K562 (cell line): ENCODE data around the gene GADD45GIP1. TPM values are rescaled to one million over a fixed set of nuclear protein-coding genes. Genes with fewer than 3 reads are reported as not detected.

Experiments used
- ATAC-seq: fragments of 200-7000 bp; cut with Tn5 transposase; 3 replicates; pipeline ENCODE4 v1.9.1; 2020; ENCODE audit warnings: moderate library complexity
- BruUV-seq: library from RNA; stranded (reverse); fragments of 400-500 nt; replicated peaks from 2 replicates; lab custom pipeline; 2021; lab: Mats Ljungman, UMichigan
- CTCF ChIA-PET: fragments of 300-600 bp; formaldehyde crosslinking; extraction: SDS; loops from one replicate; lab custom pipeline; 2021; ENCODE audit warnings: low intra/inter-chr PET ratio; lab: Yijun Ruan, JAX
- POLR2A ChIA-PET: fragments of 300-600, 350-650 bp; sonication (Branson Sonifier 250); formaldehyde crosslinking; extraction: SDS; loops from one replicate; lab custom pipeline; 2021; ENCODE audit warnings: antibody characterized with exemption, inconsistent platforms; lab: Yijun Ruan, JAX
- DNase-seq, 4 experiments: peaks; one replicate each; pipeline versions ENCODE4 v3.0.0 to v3.0.0-alpha.2; 2011 to 2018; ENCODE audit warnings: low spot score in 3 of 4, mixed read lengths in 3 of 4; ENCODE audit errors: extremely low read depth in 1 of 4
- FAIRE-seq: peaks from 2 replicates; lab custom pipeline; 2011; peaks lifted over from hg19 to GRCh38; lab: Jason Lieb, UNC
- H2AFZ ChIP-seq: 2 replicates; pipeline ENCODE4 v1.6.0; 2011; ENCODE audit warnings: low read depth, low read length, control low read depth, inconsistent platforms
- H3K27ac ChIP-seq: fragments of 200-600 bp; 3 replicates; pipeline ENCODE4 v1.8.0; 2011; ENCODE audit warnings: low read depth, mild to moderate bottlenecking, control low read depth, inconsistent platforms, low read length, moderate library complexity, mixed read lengths; ENCODE audit errors: extremely low read depth
- H3K27me3 ChIP-seq, 2 experiments: fragments of 300-600 bp in 1 of 2; 2 replicates in 1 of 2; 3 replicates in 1 of 2; pipeline versions ENCODE4 v1.6.0 to v1.8.0; 2011; ENCODE audit warnings: inconsistent platforms in 2 of 2, low read length in 2 of 2, mild to moderate bottlenecking in 1 of 2, mixed read lengths in 1 of 2, moderate library complexity in 1 of 2; ENCODE audit not compliant: control insufficient read depth in 2 of 2, insufficient read depth in 2 of 2
- H3K36me3 ChIP-seq: fragments of 300-600 bp; 3 replicates; pipeline ENCODE4 v1.8.0; 2011; ENCODE audit warnings: mild to moderate bottlenecking, low read length, inconsistent platforms; ENCODE audit not compliant: control insufficient read depth, insufficient read depth
- H3K4me1 ChIP-seq, 2 experiments: fragments of 200-600 bp in 1 of 2; replicated peaks in 1 of 2; 2 replicates in 1 of 2; 3 replicates in 1 of 2; pipeline versions ENCODE4 v1.5.1 to v1.8.0; 2011; ENCODE audit warnings: inconsistent platforms in 2 of 2, low read length in 2 of 2, mild to moderate bottlenecking in 1 of 2, mixed read lengths in 1 of 2, moderate library complexity in 1 of 2; ENCODE audit not compliant: control insufficient read depth in 2 of 2, insufficient read depth in 2 of 2
- H3K4me2 ChIP-seq: 2 replicates; pipeline ENCODE4 v1.6.1; 2011; ENCODE audit warnings: low read length, control low read depth, inconsistent platforms, mixed read lengths; ENCODE audit not compliant: insufficient read depth
- H3K4me3 ChIP-seq: fragments of 200-600 bp; sonication (generic), shearing (Covaris generic); 2 replicates; pipeline ENCODE4 v1.5.1; 2016; ENCODE audit warnings: control low read depth, inconsistent platforms
- H3K79me2 ChIP-seq: fragments of 200-600 bp; 3 replicates; pipeline ENCODE4 v1.8.0; 2011; ENCODE audit warnings: low read length, inconsistent platforms; ENCODE audit not compliant: control insufficient read depth, insufficient read depth
- H3K9ac ChIP-seq, 2 experiments: 2 replicates each; pipeline versions ENCODE4 v1.6.0 to v1.6.1; 2011; ENCODE audit warnings: low read depth in 2 of 2, low read length in 2 of 2, control low read depth in 1 of 2, inconsistent platforms in 1 of 2, mild to moderate bottlenecking in 1 of 2, mixed read lengths in 1 of 2; ENCODE audit not compliant: insufficient read depth in 1 of 2
- H3K9me1 ChIP-seq: one replicate; pipeline ENCODE4 v1.6.0; 2011; ENCODE audit warnings: inconsistent platforms, mild to moderate bottlenecking, low read length, moderate library complexity; ENCODE audit not compliant: control insufficient read depth, insufficient read depth
- H3K9me3 ChIP-seq: replicated peaks from 2 replicates; pipeline ENCODE4 v1.5.1; 2011; ENCODE audit warnings: low read depth, low read length, inconsistent platforms; ENCODE audit not compliant: control insufficient read depth, insufficient read depth
- H4K20me1 ChIP-seq: replicated peaks from 2 replicates; pipeline ENCODE4 v1.6.1; 2011; ENCODE audit warnings: low read length, inconsistent platforms, mixed read lengths; ENCODE audit not compliant: control insufficient read depth, insufficient read depth
- ARHGAP35 ChIP-seq: fragments of 450-650 bp; IDR thresholded peaks from 2 replicates; pipeline ENCODE4 v1.6.1; 2018; ENCODE audit not compliant: partially characterized antibody
- FOXK1 ChIP-seq: sonication (generic); formaldehyde crosslinking; IDR thresholded peaks from 2 replicates; pipeline ENCODE4 v1.8.0; 2022; ENCODE audit warnings: missing genetic modification reagents, mild to moderate bottlenecking, borderline replicate concordance
- JUN ChIP-seq, 2 experiments: sonication (generic) in 1 of 2; formaldehyde crosslinking in 1 of 2; IDR thresholded peaks; 2 replicates each; pipeline versions ENCODE4 v1.6.1 to v1.8.0; 2012 to 2022; ENCODE audit warnings: borderline replicate concordance in 2 of 2, mild to moderate bottlenecking in 2 of 2, improper control_type of control experiment in 1 of 2, low read depth in 1 of 2, low read length in 1 of 2, missing genetic modification reagents in 1 of 2
- KLF10 ChIP-seq: fragments of 250-450 bp; sonication (Bioruptor Pico); IDR thresholded peaks from 2 replicates; pipeline ENCODE4 v1.6.1; 2021; ENCODE audit warnings: matching md5 sums
- PYGO2 ChIP-seq: fragments of 450-650 bp; IDR thresholded peaks from 2 replicates; pipeline ENCODE4 v1.6.1; 2016; ENCODE audit warnings: mild to moderate bottlenecking, missing genetic modification characterization, moderate library complexity, missing compliant biosample characterization
- SREBF1 ChIP-seq: fragments of 150-350 bp; IDR thresholded peaks from 2 replicates; pipeline ENCODE4 v1.6.1; 2014; ENCODE audit warnings: antibody characterized with exemption, low read depth, low read length, borderline replicate concordance
- ZNF444 ChIP-seq: fragments of 250-450 bp; sonication (Bioruptor Pico); IDR thresholded peaks from 2 replicates; pipeline ENCODE4 v1.4.0; 2020; ENCODE audit warnings: mild to moderate bottlenecking, moderate library complexity
- whole genome bisulfite sequencing: fragments of 100-300 bp; shearing (Covaris generic); methylation state at CpG from one replicate; pipeline ENCODE4 v1.1.6; 2016; ENCODE audit warnings: low coverage, mixed read lengths; ENCODE audit not compliant: insufficient coverage; ENCODE audit errors: missing lambda C conversion rate; 5-methylcytosine and 5-hydroxymethylcytosine counted together
- in situ Hi-C: fragments of 300-500 bp; cut with MboI; formaldehyde crosslinking; loops from 4 replicates; pipeline ENCODE4 v1.15.0; 2018; ENCODE audit warnings: inconsistent platforms, mixed read lengths
- intact Hi-C: fragments of 100-400 bp; cut with micrococcal nuclease; formaldehyde crosslinking; loops from 2 replicates; pipeline ENCODE4 v1.14.2; 2022
- polyA plus RNA-seq, 8 experiments: library from polyadenylated mRNA; depleted of rRNA in 4 of 8; stranded (reverse) in 5 of 8; unstranded in 3 of 8; fragments of >200 nt; fragmentation: Nextera tagmentation in 2 of 8; fragmentation: Illumina TruSeq in 1 of 8; extraction: Ambion mirVana in 2 of 8; extraction: Trizol in 1 of 8; gene quantifications; 2 replicates each; pipeline versions ENCODE4 v1.2.1 to v1.2.3, GENCODE V29; 2011 to 2014; ENCODE audit warnings: inconsistent platforms in 1 of 8, missing spikeins in 1 of 8
- total RNA-seq, 7 experiments: library from RNA; depleted of rRNA in 6 of 7; stranded (reverse); fragments of >200 nt in 6 of 7; fragmentation: Illumina TruSeq in 2 of 7; extraction: Trizol in 2 of 7; gene quantifications; 2 replicates each; pipeline versions ENCODE4 v1.2.1 to v1.2.3, GENCODE V29; 2011 to 2021; ENCODE audit warnings: low replicate concordance in 1 of 7
- TF ChIP-seq, protein P1 (sequence below), 2 experiments: IDR thresholded peaks; 2 replicates each; pipeline ENCODE4 v1.6.1; 2012; ENCODE audit warnings: improper control_type of control experiment in 2 of 2, low read depth in 2 of 2, low read length in 2 of 2, borderline replicate concordance in 1 of 2
- TF ChIP-seq, protein P2 (sequence below): sonication (generic); formaldehyde crosslinking; IDR thresholded peaks from 2 replicates; pipeline ENCODE4 v1.8.0; 2023; ENCODE audit warnings: mild to moderate bottlenecking, missing genetic modification reagents
- TF ChIP-seq, protein P3 (sequence below): sonication (generic); formaldehyde crosslinking; IDR thresholded peaks from 2 replicates; pipeline ENCODE4 v1.8.1; 2023; ENCODE audit warnings: missing genetic modification reagents, mild to moderate bottlenecking, borderline replicate concordance

Gene GADD45GIP1
- total and polyA plus RNA-seq, 9 of the 15 experiments (the other 6 are each of a cell fraction or from before 2014, with no cell fraction given), result 5.1 to 161 (median 29.2) TPM

DNA sequence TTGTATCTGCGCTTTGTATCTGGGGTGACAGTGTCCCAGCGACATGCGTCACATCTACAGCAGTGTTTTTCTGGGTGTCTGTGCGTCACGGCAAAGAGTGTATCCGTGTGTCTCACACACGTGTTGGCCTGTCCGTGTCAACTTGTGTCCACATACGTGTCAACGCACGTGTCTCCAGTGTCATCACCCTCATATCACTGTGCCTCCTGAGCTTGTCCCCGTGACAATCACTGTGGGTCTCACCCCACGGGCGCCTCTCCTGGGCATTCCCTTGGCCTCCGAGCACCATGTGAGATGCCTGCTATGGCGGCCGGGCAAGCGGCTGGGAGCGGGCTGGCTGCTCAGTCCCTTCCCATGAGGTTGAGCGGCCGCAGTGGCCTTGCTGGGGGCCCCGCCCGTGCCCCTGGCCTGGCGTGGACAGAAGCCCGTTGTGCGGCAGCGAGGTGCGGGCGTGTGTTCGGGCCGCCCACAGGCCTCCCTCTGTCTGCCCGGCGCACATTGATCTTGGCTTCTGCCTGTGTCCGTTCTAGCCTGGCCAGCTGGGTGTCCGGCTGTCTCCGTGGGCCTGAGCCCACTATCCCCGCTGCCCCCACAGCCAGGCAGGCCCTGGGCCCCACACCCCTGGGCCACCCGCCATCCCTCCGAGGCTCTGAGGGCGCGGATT lies 44.6 kb upstream of the GADD45GIP1 start:
- Histone ChIP-seq H4K20me1 (peaks cover 16% of the 10 kb centered on the region), H3K27me3 (no peaks in the 10 kb centered on the region), H3K4me3 (no peak overlapping the region), H3K36me3 (peaks cover 17% of the 10 kb centered on the region; the same call in 1 of the 3 replicates), H3K79me2 (peaks cover 54% of the 10 kb centered on the region), H2AFZ (no peak overlapping the region), H3K9ac (peak overlapping the region in 1 of 2 experiments; percentile 56; a peak in 2 of 4 replicates), H3K4me1 (peaks cover 0 to 44% of the 10 kb centered on the region in 2 experiments; a peak in 3 of 5 replicates), H3K4me2 (no peak overlapping the region), H3K27ac (no peak overlapping the region), H3K9me3 (no peaks in the 10 kb centered on the region), H3K9me1 (peaks cover 8% of the 10 kb centered on the region)
- no peak for ATAC-seq
- no peak for FAIRE-seq
- DNase-seq, result no peak
- no TSS peak for BruUV-seq
- intact Hi-C loops (no loop called here), in situ Hi-C loops (no loop called here)
- ChIA-PET POLR2A (interaction anchor here (1.7 kb wide), 1 partner anchor 12 kb away, joined by 4 read pairs; no protein-coding TSS in a partner anchor), CTCF (no interaction called here)
- 95% methylated on average over 20 of the region's 41 CpGs for WGBS
- TF ChIP-seq SREBF1 (no peak), PYGO2 (tag) (no peak), JUN (IDR thresholded peaks at IDR 0.05; ENCODE audit: borderline replicate concordance, low read depth, low read length) (no peak), JUN (CRISPR knock-in tag; IDR thresholded peaks at IDR 0.05; ENCODE audit: borderline replicate concordance) (no peak), ARHGAP35 (no peak), KLF10 (CRISPR knock-in tag) (no peak), FOXK1 (CRISPR knock-in tag) (no peak), ZNF444 (CRISPR knock-in tag) (no peak)
- TF ChIP-seq, protein P1, sequence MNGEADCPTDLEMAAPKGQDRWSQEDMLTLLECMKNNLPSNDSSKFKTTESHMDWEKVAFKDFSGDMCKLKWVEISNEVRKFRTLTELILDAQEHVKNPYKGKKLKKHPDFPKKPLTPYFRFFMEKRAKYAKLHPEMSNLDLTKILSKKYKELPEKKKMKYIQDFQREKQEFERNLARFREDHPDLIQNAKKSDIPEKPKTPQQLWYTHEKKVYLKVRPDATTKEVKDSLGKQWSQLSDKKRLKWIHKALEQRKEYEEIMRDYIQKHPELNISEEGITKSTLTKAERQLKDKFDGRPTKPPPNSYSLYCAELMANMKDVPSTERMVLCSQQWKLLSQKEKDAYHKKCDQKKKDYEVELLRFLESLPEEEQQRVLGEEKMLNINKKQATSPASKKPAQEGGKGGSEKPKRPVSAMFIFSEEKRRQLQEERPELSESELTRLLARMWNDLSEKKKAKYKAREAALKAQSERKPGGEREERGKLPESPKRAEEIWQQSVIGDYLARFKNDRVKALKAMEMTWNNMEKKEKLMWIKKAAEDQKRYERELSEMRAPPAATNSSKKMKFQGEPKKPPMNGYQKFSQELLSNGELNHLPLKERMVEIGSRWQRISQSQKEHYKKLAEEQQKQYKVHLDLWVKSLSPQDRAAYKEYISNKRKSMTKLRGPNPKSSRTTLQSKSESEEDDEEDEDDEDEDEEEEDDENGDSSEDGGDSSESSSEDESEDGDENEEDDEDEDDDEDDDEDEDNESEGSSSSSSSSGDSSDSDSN (IDR thresholded peaks at IDR 0.05; ENCODE audit: borderline replicate concordance in 1 of 2, low read depth in 2 of 2, low read length in 2 of 2), result no peak
- TF ChIP-seq, protein P2, sequence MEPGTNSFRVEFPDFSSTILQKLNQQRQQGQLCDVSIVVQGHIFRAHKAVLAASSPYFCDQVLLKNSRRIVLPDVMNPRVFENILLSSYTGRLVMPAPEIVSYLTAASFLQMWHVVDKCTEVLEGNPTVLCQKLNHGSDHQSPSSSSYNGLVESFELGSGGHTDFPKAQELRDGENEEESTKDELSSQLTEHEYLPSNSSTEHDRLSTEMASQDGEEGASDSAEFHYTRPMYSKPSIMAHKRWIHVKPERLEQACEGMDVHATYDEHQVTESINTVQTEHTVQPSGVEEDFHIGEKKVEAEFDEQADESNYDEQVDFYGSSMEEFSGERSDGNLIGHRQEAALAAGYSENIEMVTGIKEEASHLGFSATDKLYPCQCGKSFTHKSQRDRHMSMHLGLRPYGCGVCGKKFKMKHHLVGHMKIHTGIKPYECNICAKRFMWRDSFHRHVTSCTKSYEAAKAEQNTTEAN (CRISPR knock-in tag), result no peak
- TF ChIP-seq, protein P3, sequence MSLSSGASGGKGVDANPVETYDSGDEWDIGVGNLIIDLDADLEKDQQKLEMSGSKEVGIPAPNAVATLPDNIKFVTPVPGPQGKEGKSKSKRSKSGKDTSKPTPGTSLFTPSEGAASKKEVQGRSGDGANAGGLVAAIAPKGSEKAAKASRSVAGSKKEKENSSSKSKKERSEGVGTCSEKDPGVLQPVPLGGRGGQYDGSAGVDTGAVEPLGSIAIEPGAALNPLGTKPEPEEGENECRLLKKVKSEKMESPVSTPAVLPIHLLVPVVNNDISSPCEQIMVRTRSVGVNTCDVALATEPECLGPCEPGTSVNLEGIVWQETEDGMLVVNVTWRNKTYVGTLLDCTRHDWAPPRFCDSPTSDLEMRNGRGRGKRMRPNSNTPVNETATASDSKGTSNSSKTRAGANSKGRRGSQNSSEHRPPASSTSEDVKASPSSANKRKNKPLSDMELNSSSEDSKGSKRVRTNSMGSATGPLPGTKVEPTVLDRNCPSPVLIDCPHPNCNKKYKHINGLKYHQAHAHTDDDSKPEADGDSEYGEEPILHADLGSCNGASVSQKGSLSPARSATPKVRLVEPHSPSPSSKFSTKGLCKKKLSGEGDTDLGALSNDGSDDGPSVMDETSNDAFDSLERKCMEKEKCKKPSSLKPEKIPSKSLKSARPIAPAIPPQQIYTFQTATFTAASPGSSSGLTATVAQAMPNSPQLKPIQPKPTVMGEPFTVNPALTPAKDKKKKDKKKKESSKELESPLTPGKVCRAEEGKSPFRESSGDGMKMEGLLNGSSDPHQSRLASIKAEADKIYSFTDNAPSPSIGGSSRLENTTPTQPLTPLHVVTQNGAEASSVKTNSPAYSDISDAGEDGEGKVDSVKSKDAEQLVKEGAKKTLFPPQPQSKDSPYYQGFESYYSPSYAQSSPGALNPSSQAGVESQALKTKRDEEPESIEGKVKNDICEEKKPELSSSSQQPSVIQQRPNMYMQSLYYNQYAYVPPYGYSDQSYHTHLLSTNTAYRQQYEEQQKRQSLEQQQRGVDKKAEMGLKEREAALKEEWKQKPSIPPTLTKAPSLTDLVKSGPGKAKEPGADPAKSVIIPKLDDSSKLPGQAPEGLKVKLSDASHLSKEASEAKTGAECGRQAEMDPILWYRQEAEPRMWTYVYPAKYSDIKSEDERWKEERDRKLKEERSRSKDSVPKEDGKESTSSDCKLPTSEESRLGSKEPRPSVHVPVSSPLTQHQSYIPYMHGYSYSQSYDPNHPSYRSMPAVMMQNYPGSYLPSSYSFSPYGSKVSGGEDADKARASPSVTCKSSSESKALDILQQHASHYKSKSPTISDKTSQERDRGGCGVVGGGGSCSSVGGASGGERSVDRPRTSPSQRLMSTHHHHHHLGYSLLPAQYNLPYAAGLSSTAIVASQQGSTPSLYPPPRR (CRISPR knock-in tag), result no peak
